Thyroid gland (tissue), 4 donors: ENCODE data around the gene CRACR2B.

Experiments
- POLR2A ChIP-seq, 2 donors: fragments of 450-650 bp; IDR thresholded peaks; one replicate each; pipeline ENCODE4 v1.6.1; 2017; ENCODE audit warnings: antibody characterized with exemption in 2 of 2, mild to moderate bottlenecking in 2 of 2, moderate library complexity in 1 of 2
- TF ChIP-seq, protein P1 (sequence below), 6 experiments: fragments of 200-600 bp in 3 of 6; fragments of 450-650 bp in 3 of 6; sonication (generic) in 3 of 6; IDR thresholded peaks; one replicate each; pipeline ENCODE4 v1.5.1; 2016 to 2019; ENCODE audit warnings: antibody characterized with exemption in 6 of 6, mild to moderate bottlenecking in 2 of 6, inconsistent platforms in 1 of 6, moderate library complexity in 1 of 6

DNA sequence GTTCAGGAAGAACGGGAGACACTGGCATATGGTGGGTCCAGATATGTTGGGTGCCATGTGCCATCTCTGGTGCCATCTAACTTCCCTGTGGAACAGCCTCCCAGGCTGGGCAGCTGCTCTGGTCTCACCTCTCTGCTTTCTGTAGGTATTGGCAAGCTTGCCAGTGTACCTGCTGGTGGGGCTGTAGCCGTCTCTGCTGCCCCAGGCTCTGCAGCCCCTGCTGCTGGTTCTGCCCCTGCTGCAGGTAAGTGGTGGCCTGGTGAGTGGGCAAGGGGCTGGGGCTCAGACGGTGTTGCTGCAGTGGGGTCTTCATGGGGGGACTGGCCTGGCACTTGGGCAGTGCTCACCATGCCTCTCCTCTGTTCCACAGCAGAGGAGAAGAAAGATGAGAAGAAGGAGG lies 15.3 kb upstream of the CRACR2B start:
- TF ChIP-seq POLR2A (IDR thresholded peaks at IDR 0.05): no peak
- TF ChIP-seq, protein P1, sequence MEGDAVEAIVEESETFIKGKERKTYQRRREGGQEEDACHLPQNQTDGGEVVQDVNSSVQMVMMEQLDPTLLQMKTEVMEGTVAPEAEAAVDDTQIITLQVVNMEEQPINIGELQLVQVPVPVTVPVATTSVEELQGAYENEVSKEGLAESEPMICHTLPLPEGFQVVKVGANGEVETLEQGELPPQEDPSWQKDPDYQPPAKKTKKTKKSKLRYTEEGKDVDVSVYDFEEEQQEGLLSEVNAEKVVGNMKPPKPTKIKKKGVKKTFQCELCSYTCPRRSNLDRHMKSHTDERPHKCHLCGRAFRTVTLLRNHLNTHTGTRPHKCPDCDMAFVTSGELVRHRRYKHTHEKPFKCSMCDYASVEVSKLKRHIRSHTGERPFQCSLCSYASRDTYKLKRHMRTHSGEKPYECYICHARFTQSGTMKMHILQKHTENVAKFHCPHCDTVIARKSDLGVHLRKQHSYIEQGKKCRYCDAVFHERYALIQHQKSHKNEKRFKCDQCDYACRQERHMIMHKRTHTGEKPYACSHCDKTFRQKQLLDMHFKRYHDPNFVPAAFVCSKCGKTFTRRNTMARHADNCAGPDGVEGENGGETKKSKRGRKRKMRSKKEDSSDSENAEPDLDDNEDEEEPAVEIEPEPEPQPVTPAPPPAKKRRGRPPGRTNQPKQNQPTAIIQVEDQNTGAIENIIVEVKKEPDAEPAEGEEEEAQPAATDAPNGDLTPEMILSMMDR (IDR thresholded peaks at IDR 0.05): no peak
